NCI-H82 treated with DMSO at 0.1 percent for 48 hours (cell line): ENCODE measurements around the gene APLN.

Experiments used
- DNase-seq: peaks from one replicate; lab custom pipeline; 2025; ENCODE audit not compliant: unreplicated experiment; lab: John Stamatoyannopoulos, UW

APLN gene

GRCh38 chrX:129661369-129661768, 6.6 kb upstream of the APLN start:
- no peak for DNase-seq

GRCh38 chrX:129659861-129660260, 5.1 kb upstream of the APLN start:
- DNase-seq: no peak

- DNase-seq: no peak
Measured at GRCh38 chrX:129659141-129659540, 4.4 kb upstream of the APLN start.

DNA sequence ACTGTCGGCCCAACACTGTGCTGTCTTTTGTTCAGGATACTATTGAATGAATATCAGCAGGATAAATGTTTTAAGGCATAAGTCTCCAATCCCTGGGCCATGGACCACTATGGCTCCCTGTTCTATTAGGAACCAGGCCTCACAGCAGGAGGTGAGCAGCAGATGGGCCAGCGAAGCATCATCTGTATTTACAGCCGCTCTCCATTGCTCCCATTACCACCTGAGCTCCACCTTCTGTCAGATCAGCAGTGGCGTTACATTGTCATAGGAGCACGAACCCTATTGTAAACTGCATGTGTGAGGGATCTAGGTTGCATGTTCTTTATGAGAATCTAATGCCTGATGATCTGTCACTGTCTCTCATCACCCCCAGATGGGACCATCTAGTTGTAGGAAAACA, 3.7 kb upstream of the APLN start:
- no peak for DNase-seq

DNA sequence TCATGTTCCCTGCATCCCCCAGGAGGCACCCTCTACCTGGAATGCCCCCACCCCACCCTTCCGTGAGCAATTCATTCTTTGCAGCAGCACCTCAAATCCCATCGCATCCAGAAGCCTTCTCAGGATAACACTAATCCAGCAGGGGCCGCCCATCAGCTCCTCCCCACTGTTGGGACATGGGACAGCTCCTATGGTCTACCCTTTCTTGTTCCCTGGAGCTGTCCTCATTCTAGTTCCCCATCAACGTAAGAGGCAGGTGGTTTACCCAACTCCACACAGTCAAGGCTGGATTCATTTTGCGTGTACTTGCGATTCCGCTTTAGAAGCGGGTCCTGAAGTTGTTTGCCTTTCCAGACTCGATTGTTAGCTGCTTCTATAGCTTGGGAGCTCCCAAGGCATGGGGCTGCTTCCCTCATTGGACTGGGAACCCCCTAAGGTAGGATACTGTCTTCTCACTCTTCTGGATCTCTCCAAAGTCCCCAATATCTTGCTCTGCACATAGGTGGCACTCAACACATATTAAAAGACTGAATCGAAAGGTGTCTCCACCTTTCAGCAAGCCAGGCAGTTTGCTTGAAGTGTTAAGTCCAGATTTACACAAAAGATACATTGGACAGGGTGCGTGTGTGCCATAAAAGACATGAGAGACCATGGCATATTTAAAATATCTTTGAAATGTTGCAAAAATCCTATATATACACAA, 942 bp upstream of the APLN start:
- no peak for DNase-seq

DNA sequence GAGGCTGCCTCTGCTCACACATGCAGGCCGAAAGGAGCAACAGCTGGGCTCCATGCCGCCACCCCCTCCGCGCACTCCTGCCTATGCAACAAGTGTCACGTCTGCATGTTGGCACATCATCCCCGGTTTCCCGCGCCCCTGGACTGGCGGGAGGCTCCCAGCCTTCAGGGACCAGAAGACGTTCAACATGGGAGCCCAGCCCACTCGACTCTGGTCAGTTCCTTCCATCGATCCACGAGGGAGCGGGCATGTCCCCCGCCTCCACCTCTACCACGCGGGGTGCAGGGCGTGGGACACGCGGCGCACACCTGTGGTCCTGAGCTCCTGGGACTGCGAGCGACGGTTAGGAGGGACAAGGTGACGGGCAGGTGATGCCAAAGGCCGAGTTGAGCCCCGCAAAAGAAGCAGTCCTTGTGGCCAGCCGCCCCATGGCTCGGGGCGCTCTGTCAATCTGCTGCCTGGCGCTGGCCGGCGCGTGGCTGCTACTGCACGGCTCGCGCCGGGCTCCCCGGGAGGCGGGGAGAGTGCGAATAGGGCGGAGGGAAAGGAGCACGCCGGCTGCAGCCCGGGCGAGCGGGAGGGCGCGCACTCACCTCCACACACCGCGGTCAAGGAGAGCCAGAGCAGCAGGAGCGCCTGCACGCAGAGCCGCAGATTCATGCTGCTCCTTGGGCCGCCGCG, 645 bp downstream of the APLN start:
- no peak for DNase-seq

DNA sequence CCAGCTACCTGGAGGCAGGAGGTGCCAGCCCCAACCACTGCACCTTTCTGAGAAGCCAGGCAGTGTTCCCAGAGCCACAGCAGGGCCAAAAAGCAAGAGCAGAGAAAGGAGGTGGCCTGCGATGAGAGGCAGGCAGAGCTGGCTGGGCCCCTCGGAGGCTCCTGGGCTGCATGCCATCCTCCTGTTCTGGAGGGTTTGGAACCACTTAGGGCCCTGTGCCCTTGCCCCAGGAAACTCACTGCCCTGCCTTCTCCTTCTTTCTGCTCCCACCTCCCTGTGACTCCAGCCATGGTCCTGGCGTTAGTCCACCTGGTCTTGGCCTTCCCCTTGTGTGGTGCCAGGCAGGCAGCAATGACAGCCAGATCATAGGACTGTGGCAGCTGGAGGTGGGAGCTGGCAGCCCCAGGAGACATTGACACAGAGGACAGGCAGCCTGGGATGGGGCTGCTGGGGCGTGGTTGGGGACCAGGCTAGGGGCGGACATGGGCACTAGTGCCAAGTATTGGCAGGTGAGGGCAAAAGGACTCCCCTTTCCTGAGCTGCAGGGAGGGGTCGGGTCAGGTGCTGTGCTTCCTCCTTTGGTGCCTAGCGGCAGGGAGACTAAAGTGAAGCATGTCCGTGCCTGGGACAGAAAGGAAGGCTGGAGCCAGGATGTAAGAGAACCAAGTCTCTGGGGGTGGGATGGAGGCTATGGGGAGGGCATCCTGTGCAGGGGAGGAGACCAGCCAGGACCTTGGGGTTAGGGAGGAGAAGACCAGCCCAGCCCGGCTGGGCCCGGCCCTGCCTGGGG, 1.4 kb downstream of the APLN start:
- no peak for DNase-seq

DNA sequence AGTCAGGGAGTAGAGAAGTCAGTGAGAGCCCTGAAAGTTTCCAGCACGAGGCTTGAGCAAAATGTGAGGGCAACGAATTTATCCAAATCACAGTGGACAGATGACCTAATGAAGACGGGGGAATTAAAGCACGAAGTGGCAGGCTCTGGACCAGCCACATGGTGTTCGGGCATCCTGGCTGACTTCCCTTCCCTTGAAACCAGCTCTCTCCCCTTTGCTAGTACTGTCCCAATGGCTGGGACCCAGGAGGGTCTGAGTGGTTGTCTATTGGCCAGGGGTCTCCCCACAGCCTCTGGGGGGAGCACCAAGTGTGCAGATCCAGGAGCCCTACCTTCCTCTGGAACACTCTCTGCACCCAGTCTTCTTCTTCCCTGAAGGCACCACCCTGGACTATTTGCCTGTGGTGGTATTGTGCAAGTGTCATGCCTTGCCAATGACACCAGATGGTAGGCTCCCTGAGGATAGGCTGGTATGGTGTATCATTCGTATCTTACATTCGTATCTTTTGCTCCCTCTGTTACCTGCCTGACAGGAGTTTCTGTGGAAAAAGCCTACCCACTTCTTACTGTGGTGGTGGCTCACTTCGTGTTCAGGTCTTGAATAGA, 2.1 kb downstream of the APLN start:
- no peak for DNase-seq

DNA sequence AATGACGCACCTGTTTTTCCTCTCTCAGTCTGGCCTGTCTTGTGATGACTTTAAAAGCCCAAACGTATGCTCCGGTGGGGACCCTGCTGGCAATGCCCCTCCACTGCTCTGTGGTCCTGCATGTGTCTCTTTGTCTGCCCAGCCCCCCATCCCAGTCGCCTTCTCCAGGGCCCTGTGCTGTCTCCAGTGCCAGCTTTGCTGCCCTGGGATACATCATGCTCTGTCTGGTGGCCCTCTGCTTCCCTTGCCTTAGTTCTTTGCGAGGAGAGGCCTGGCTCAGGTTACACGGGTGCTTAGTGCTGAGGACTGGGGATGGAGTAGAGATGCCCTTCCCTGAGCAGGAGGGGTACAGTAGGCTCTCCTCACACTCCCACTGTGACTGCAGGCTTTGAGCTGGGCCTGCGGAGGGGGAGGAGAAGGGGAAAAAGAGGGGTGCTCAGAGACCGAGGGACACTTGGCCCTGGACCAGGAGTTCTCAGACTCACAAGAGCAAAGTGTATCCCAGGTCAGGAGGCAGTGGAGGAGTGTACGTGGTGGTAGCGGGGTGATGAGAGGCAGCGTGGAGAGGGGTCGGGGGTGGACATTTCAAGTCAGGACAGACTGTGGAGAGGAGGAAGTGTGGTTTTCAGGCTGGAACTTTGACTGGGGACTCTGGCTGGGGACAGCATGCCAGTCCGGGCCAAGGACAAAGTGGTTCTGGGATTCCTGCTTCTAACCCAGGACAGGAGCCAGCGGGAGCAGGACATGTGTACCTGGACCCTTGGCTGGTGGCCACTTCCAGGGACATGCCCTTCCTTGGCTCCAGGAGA, 2.8 kb downstream of the APLN start:
- no peak for DNase-seq

DNA sequence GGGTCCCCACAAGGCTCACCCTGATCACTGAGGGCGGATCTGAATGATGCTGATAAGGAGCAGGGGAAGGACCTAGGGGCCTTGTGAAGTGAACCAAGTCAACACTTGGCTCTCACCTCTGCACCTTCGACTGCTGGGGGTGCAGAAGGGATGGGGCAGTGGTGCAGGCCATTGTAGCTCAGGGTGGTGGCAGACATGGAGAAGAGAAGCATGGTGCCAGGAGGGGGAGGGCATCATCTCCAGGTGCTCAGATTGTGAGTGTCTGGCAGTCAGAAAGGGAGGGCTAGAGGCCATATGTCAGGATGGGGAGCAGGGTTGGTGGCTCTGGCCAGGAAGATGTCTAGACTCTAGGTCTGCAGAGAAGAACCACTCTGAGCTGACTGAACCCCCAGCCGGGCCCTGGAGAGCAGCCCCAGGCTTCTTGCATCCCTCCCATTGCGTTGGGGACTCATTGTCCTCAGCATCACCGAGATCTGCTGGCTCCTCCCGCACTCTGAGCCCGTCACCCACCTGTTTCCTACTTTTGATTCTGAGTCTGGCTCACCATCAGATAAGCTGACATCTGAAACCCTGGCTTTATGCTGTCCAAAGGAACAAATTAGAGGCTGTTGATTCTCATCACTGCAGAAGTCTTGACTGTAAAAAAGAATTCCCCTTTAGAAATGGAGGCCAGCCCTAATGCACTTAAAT, 3.8 kb downstream of the APLN start:
- DNase-seq: no peak

DNA sequence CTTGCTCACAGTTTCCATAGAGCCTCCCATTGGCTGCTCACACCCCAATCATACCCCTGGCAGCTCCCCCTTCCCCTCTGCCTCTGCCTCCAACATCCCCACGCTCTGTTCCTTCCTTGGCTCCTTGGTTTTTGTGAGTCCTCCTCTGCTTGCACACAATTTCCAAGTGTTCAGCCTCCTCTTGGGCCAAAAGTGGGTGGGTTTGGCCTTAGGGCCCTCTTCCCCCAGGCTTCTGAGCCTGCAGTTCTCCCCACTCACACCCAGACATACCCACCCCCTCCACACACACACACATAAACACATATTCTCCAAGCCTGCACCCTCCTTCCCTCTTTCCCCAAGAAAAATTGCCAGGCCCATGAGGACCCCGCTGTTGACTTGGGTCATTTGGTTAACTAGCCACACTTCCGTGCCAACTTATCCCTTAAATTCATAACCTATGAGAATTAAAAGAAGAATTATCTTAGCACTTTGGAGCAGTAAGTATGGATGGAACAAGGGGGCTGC, 4.5 kb downstream of the APLN start:
- no peak for DNase-seq

- no peak for DNase-seq
Measured at GRCh38 chrX:129649268-129650182, 5.2 kb downstream of the APLN start.

- no peak for DNase-seq
Measured at GRCh38 chrX:129648514-129649267, 6.1 kb downstream of the APLN start.

- DNase-seq: no peak
Measured at GRCh38 chrX:129647418-129648410, 7.0 kb downstream of the APLN start.

DNA sequence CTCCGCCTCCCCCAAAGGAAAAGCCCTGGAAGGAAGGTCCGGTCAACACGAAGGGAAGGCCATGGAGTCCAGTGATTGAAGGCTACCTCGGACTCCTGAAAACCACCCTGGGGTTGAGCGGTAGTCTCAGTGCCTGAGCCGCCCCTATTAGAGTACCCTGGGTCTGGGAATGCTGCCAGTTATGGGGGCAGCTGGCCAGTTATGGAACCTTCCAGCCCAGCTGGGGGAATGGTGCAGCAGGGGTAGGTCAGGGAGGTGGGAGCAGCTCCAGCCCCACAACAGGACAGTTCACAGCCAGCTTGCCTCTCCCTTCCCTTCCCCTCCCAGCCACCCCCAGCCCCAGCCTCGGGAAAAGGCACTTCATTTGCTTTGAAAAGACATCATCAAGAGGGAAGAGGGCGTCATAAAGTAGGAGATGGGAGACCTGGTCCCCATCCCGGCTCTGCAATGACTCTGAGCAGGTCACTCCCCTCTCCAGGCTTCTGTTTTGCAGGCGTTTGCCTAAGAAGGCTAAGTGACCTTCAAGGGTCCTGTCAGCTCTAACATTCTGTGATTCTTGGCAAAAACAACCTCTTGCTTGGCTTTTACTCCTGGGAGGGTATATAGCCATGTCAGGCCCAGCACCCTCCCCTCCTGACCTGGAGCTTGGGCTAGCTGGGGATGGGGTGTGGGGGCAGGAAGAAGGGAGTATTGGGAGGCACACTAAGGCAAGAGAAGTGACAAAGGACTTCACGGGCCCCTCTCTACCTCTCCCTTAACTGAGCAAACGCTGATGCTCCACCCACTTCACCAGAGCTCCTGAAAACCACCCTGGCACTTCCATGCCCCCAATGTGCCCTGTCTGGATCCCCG, 8.0 kb downstream of the APLN start:
- no peak for DNase-seq

DNA sequence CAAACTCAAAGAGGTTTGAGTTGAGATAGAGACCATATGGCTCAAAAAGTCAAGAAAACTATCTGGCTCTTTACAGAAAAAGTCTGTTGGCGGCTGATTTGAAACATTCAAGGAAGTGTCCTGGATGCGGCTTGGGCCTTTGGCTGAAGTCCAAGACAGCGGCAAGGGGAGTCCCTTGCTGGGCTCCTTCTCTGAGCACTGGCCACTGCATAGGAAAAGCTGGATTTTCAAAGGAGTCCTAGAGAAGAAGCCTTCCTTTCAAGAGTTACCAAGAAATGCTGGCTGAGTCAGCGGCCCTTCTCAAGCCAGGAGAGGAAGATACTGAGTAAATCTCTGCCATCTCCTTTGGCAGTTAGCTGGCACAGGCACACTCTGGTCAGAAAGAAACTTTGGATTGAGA, 12.1 kb downstream of the APLN start:
- no peak for DNase-seq
